ENCODE measurements around the gene SRRD.

DNA sequence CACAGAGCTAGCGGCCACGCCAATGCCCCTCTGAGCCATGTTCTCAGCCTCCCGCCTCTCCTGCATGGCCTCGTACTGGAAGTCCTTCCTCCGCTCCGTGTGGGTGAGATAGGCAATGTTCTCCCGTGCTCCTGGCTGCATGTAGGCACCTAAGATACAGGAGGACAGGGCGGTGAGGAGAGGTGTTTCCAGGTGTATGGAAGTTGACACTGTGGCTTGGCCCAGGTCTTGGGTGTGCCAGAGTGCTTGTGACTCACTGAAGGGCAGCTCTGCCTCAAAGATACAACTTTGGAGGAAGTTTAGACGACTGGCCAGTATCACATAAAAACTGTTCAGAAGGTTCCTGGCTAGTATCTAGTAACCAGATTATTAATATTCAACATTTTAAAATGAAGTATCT lies 8.5 kb downstream of the SRRD start:
- TF ChIP-seq, protein P1, sequence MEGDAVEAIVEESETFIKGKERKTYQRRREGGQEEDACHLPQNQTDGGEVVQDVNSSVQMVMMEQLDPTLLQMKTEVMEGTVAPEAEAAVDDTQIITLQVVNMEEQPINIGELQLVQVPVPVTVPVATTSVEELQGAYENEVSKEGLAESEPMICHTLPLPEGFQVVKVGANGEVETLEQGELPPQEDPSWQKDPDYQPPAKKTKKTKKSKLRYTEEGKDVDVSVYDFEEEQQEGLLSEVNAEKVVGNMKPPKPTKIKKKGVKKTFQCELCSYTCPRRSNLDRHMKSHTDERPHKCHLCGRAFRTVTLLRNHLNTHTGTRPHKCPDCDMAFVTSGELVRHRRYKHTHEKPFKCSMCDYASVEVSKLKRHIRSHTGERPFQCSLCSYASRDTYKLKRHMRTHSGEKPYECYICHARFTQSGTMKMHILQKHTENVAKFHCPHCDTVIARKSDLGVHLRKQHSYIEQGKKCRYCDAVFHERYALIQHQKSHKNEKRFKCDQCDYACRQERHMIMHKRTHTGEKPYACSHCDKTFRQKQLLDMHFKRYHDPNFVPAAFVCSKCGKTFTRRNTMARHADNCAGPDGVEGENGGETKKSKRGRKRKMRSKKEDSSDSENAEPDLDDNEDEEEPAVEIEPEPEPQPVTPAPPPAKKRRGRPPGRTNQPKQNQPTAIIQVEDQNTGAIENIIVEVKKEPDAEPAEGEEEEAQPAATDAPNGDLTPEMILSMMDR (IDR thresholded peaks at IDR 0.05) = no peak
- TF ChIP-seq EP300 (IDR thresholded peaks at IDR 0.05) = no peak
- TF ChIP-seq POLR2A (IDR thresholded peaks at IDR 0.05) = no peak
- TF ChIP-seq POLR2AphosphoS5 (IDR thresholded peaks at IDR 0.05) = no peak

Measured in suprapubic skin (tissue), 4 donors.